CD14-positive monocyte (primary cell): ENCODE measurements around the gene ARMH1. TPM values are rescaled to one million over a fixed set of nuclear protein-coding genes. Genes with fewer than 3 reads are reported as not detected.

Source experiments
- DNase-seq, 3 donors: peaks; one replicate each; pipeline ENCODE4 v3.0.0-alpha.2; 2011 to 2022
- H2AFZ ChIP-seq: 2 replicates; pipeline ENCODE4 v1.6.0; 2012; ENCODE audit warnings: mild to moderate bottlenecking, low read depth, low read length, inconsistent platforms; ENCODE audit not compliant: insufficient read depth, poor library complexity, severe bottlenecking
- H3K27ac ChIP-seq, 2 donors: 1 replicate in 1 of 2; 2 replicates in 1 of 2; pipeline ENCODE4 v1.5.1; 2012 to 2013; ENCODE audit warnings: low read length in 2 of 2, control low read depth in 1 of 2, inconsistent platforms in 1 of 2, low read depth in 1 of 2, mild to moderate bottlenecking in 1 of 2
- H3K27me3 ChIP-seq, 2 donors: one replicate each; pipeline versions ENCODE4 v1.6.0 to v1.6.1; 2011 to 2013; ENCODE audit warnings: low read length in 2 of 2; ENCODE audit not compliant: control insufficient read depth in 2 of 2, insufficient read depth in 2 of 2
- H3K36me3 ChIP-seq, 2 donors: replicated peaks in 1 of 2; 1 replicate in 1 of 2; 2 replicates in 1 of 2; pipeline versions ENCODE4 v1.5.1 to v1.6.1; 2012 to 2013; ENCODE audit warnings: low read length in 2 of 2, control low read depth in 1 of 2, inconsistent platforms in 1 of 2, mild to moderate bottlenecking in 1 of 2; ENCODE audit not compliant: insufficient read depth in 2 of 2, control insufficient read depth in 1 of 2
- H3K4me1 ChIP-seq, 2 donors: 1 replicate in 1 of 2; 2 replicates in 1 of 2; pipeline versions ENCODE4 v1.5.1 to v1.6.1; 2012 to 2013; ENCODE audit warnings: low read length in 2 of 2, control low read depth in 1 of 2, inconsistent platforms in 1 of 2, mild to moderate bottlenecking in 1 of 2, moderate library complexity in 1 of 2; ENCODE audit not compliant: insufficient read depth in 2 of 2, control insufficient read depth in 1 of 2
- H3K4me2 ChIP-seq: replicated peaks from 2 replicates; pipeline ENCODE3; 2012; ENCODE audit warnings: low read length, moderate library complexity, mild to moderate bottlenecking; ENCODE audit not compliant: poor library complexity, severe bottlenecking; ENCODE audit errors: extremely low read depth
- H3K4me3 ChIP-seq, 3 experiments: fragments of 200-600 bp in 1 of 3; sonication (generic) in 1 of 3; replicated peaks in 1 of 3; 1 replicate in 2 of 3; 2 replicates in 1 of 3; pipeline ENCODE4 v1.5.1; 2011 to 2013; ENCODE audit warnings: low read length in 3 of 3, mild to moderate bottlenecking in 3 of 3, control low read depth in 2 of 3, low read depth in 2 of 3, inconsistent platforms in 1 of 3, moderate library complexity in 1 of 3
- H3K79me2 ChIP-seq: 2 replicates; pipeline ENCODE4 v1.6.0; 2012; ENCODE audit warnings: mild to moderate bottlenecking, control low read depth, inconsistent platforms, low read length, moderate library complexity; ENCODE audit not compliant: insufficient read depth
- H3K9ac ChIP-seq: 2 replicates; pipeline ENCODE4 v1.6.0; 2017; ENCODE audit warnings: low read length, mild to moderate bottlenecking; ENCODE audit not compliant: insufficient read depth, poor library complexity, severe bottlenecking
- H3K9me3 ChIP-seq, 2 donors: replicated peaks in 1 of 2; 1 replicate in 1 of 2; 2 replicates in 1 of 2; pipeline versions ENCODE4 v1.5.1 to v1.6.1; 2012 to 2013; ENCODE audit warnings: low read length in 2 of 2, control low read depth in 1 of 2; ENCODE audit not compliant: control insufficient read depth in 1 of 2, insufficient read depth in 1 of 2
- H4K20me1 ChIP-seq: 2 replicates; pipeline ENCODE4 v1.6.0; 2012; ENCODE audit warnings: mild to moderate bottlenecking, low read length, control low read depth, moderate library complexity; ENCODE audit not compliant: insufficient read depth
- H3K27ac Mint-ChIP-seq, 7 donors: one replicate each; pipeline ENCODE4 v1.8.0; 2020; ENCODE audit warnings: mild to moderate bottlenecking in 7 of 7, mixed read lengths in 7 of 7, moderate library complexity in 6 of 7, inconsistent platforms in 2 of 7
- H3K27me3 Mint-ChIP-seq, 3 donors: one replicate each; pipeline ENCODE4 v1.8.0; 2021 to 2022; ENCODE audit warnings: low read depth in 3 of 3, mild to moderate bottlenecking in 3 of 3, mixed read lengths in 3 of 3, moderate library complexity in 3 of 3, inconsistent platforms in 1 of 3
- H3K36me3 Mint-ChIP-seq, 2 donors: one replicate each; pipeline ENCODE4 v1.8.0; 2020; ENCODE audit warnings: mixed read lengths in 2 of 2, inconsistent platforms in 1 of 2, mild to moderate bottlenecking in 1 of 2
- H3K4me1 Mint-ChIP-seq: one replicate; pipeline ENCODE4 v1.8.0; 2020; ENCODE audit warnings: mild to moderate bottlenecking, mixed read lengths
- H3K4me3 Mint-ChIP-seq, 2 donors: one replicate each; pipeline ENCODE4 v1.8.0; 2020; ENCODE audit warnings: mild to moderate bottlenecking in 2 of 2, mixed read lengths in 2 of 2, moderate library complexity in 1 of 2
- H3K9me3 Mint-ChIP-seq, 7 donors: one replicate each; pipeline ENCODE4 v1.8.0; 2020 to 2022; ENCODE audit warnings: mixed read lengths in 7 of 7, mild to moderate bottlenecking in 6 of 7, moderate library complexity in 6 of 7, inconsistent platforms in 2 of 7
- CTCF ChIP-seq: fragments of 200-600 bp; IDR thresholded peaks from one replicate; pipeline ENCODE4 v1.8.0; 2022; ENCODE audit warnings: antibody characterized with exemption, mild to moderate bottlenecking
- WGBS: methylation state at CpG from one replicate; pipeline ENCODE4 v1.1.5; 2013; ENCODE audit warnings: missing lambda C conversion rate; ENCODE audit not compliant: insufficient coverage; 5-methylcytosine and 5-hydroxymethylcytosine counted together
- intact Hi-C, 2 donors: fragments of 100-400 bp; cut with micrococcal nuclease; formaldehyde crosslinking; loops; one replicate each; pipeline versions ENCODE4 v1.15.0 to v1.15.1; 2023
- polyA plus RNA-seq, 3 donors: library from polyadenylated mRNA; depleted of rRNA in 1 of 3; unstranded in 2 of 3; stranded (reverse) in 1 of 3; fragments of 300-500 nt in 2 of 3; fragments of >200 nt in 1 of 3; fragmentation: Illumina TruSeq in 2 of 3; gene quantifications; 1 replicate in 2 of 3; 2 replicates in 1 of 3; pipeline ENCODE4 v1.2.3, GENCODE V29; 2012 to 2021

Gene ARMH1
- polyA plus RNA-seq, 3 donors: 14.7 to 209 (median 15.8) TPM

GRCh38 chr1:44660176-44660575 lies 14.3 kb upstream of the ARMH1 start:
- intact Hi-C loops: no loop called here
- no peaks in the 10 kb centered on the region for H3K27me3 ChIP-seq
- no peaks in the 10 kb centered on the region for H3K9me3 Mint-ChIP-seq
- H3K4me1 ChIP-seq: peaks cover 4 to 7% of the 10 kb centered on the region in 2 donors
- H4K20me1 ChIP-seq: no peaks in the 10 kb centered on the region
- DNase-seq: no peak
- H3K36me3 ChIP-seq: no peaks in the 10 kb centered on the region
- H3K9ac ChIP-seq: no peak overlapping the region
- no peak for TF ChIP-seq CTCF
- no peaks in the 10 kb centered on the region for H3K9me3 ChIP-seq
- peaks cover 0 to 2% (median 2%) of the 10 kb centered on the region in 3 donors for H3K27me3 Mint-ChIP-seq
- 88% methylated on average over 8 of the region's 9 CpGs for whole genome bisulfite sequencing
- no peak overlapping the region for H3K4me3 Mint-ChIP-seq
- no peaks in the 10 kb centered on the region for H3K79me2 ChIP-seq
- peaks cover 20 to 26% of the 10 kb centered on the region in 2 donors for H3K36me3 Mint-ChIP-seq
- no peak overlapping the region for H3K27ac Mint-ChIP-seq
- H2AFZ ChIP-seq: no peak overlapping the region
- H3K4me3 ChIP-seq: no peak overlapping the region
- peaks cover 14% of the 10 kb centered on the region for H3K4me1 Mint-ChIP-seq
- no peak overlapping the region for H3K4me2 ChIP-seq
- H3K27ac ChIP-seq: no peak overlapping the region

GRCh38 chr1:44661781-44662682 lies 12.5 kb upstream of the ARMH1 start:
- no peak overlapping the region for H3K4me2 ChIP-seq
- H3K4me3 Mint-ChIP-seq: no peak overlapping the region
- H3K27ac ChIP-seq: no peak overlapping the region
- TF ChIP-seq CTCF: no peak
- no peaks in the 10 kb centered on the region for H3K36me3 ChIP-seq
- intact Hi-C loops: no loop called here
- H4K20me1 ChIP-seq: no peaks in the 10 kb centered on the region
- H3K9me3 ChIP-seq: no peaks in the 10 kb centered on the region
- peaks cover 4 to 10% of the 10 kb centered on the region in 2 donors for H3K4me1 ChIP-seq
- peaks cover 0 to 5% (median 2%) of the 10 kb centered on the region in 3 donors for H3K27me3 Mint-ChIP-seq
- H3K4me3 ChIP-seq: no peak overlapping the region
- H3K9ac ChIP-seq: no peak overlapping the region
- 47% methylated on average over 13 of the region's 15 CpGs for WGBS
- H3K9me3 Mint-ChIP-seq: no peaks in the 10 kb centered on the region
- no peaks in the 10 kb centered on the region for H3K27me3 ChIP-seq
- DNase-seq: no peak
- no peak overlapping the region for H2AFZ ChIP-seq
- no peak overlapping the region for H3K27ac Mint-ChIP-seq
- peaks cover 15% of the 10 kb centered on the region for H3K4me1 Mint-ChIP-seq
- peaks cover 20 to 28% of the 10 kb centered on the region in 2 donors for H3K36me3 Mint-ChIP-seq
- no peaks in the 10 kb centered on the region for H3K79me2 ChIP-seq
